GM12892 (cell line): ENCODE measurements around the gene MSH4.

Source experiments
- POLR2A ChIP-seq: IDR thresholded peaks from 2 replicates; pipeline ENCODE4 v1.6.1; 2011; ENCODE audit warnings: low read depth, low read length, control low read depth
- TAF1 ChIP-seq: IDR thresholded peaks from 2 replicates; pipeline ENCODE4 v1.6.1; 2011; ENCODE audit warnings: low read depth, mild to moderate bottlenecking, control low read depth, low read length, borderline replicate concordance

- TF ChIP-seq POLR2A (no peak), TAF1 (no peak)
Measured at GRCh38 chr1:75845576-75845975, 48.9 kb downstream of the MSH4 start.
